HG03378 (cell line): Measurements from ENCODE around the gene TRIM72.
"Not testable (repeated sequence)": the region's sequence is repeated elsewhere in the genome, so short reads cannot be mapped to it uniquely, and the experiment has no call there.

Experiments used
- ATAC-seq: cut with Tn5 transposase; IDR thresholded peaks from one replicate; pipeline ENCODE4 v1.9.1; 2021; ENCODE audit warnings: mild to moderate bottlenecking, moderate library complexity; ENCODE audit not compliant: unreplicated experiment

Gene TRIM72

DNA sequence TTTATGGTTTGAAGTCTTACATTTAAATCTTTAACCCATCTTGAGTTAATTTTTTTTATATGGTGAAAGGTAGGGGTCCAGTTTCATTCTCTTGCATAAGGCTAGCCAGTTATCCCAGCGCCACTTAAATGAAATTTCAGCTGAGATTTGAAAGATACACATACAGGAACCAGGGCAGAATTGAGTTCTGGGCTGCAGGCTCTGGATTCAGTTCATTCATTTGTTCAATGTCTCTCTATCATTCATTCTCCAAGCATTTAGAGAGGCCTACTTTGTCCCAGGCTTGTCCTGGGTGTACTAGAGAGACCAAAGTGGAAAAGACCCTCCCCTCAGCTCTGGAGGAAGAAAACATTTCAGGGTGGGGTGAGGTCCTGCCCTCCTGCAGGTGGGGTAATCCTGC is 577 bp upstream of the TRIM72 start:
- no peak for ATAC-seq

DNA sequence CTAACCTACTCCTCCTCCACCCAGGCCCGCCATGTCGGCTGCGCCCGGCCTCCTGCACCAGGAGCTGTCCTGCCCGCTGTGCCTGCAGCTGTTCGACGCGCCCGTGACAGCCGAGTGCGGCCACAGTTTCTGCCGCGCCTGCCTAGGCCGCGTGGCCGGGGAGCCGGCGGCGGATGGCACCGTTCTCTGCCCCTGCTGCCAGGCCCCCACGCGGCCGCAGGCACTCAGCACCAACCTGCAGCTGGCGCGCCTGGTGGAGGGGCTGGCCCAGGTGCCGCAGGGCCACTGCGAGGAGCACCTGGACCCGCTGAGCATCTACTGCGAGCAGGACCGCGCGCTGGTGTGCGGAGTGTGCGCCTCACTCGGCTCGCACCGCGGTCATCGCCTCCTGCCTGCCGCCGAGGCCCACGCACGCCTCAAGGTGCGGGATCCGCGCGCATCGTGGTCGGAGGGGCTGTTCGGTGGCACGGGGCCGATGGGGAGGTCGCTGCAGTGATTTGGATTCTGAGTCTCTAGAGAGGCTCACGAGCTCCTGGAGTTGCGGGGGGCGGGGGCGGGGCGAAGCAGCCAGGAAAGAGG is 878 bp downstream of the TRIM72 start:
- no peak for ATAC-seq

DNA sequence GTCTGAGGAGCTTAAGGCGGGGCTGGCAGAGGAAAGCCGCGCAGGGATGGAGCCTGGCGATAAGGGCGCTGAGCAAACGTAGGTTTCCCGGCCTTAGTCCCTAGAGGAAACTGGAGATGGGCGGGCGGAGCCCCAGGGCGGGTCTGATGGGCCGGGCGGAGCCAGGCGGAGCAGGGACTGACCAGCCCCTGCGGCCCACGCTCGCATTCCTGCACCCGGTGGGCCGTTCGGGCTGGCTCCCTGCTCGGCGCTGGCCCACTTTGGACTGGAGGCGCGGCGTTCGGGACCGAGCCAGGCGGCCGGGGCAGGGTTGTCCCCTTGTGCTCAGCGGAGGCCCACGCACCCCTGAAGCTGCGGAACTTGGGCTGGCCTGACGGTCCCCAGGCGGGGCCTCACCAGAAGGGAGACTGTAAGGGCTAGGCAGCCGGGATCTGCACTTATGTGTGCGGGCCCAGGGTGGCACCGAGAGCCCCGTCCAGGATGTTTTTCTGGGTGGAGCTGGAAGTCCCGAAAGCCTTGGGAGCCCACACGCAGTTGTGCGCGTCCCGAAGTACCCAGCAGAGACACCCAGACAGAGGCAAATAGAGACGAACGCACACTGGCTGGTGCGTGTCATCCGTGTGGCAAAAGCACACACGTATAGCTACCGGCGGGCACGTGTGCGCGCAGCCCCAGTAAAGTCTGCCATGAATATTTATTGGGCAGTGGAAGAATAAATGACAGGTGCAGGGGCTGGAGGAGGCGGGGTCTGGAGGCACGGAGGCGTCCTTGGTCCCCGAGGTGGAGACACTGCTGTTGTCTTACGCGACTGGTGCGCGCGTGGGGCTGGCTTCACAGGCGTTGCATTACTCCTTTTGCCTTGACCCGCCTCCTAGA is 1.6 kb downstream of the TRIM72 start:
- no peak for ATAC-seq

GRCh38 chr16:31216422-31217135 is 2.7 kb downstream of the TRIM72 start, which contains the start of gene PYDC1:
PYDC1 (minus strand) TSS chr16:31217135; CDS start chr16:31217028, 107 bp downstream.
- ATAC-seq = no peak

DNA sequence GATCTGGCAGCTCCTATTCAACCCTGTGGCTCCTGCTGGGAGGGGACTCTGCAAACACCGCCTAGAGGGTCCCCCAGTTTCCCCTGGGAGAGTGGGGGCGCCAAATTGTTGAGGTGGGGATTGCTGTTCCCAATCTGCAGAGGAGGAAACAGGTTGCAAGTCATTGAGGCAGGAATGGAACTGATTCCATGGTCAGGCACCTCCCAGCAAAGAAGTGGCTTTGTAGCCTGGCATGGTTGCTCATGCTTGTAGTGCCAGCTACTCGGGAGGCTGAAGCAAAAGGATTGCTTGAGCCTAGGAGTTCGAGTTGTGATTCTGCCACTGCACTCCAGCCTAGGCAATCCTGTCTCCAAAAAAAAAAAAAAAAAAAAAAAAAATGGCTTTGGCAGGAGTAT is 3.2 kb downstream of the TRIM72 start:
- no peak for ATAC-seq

DNA sequence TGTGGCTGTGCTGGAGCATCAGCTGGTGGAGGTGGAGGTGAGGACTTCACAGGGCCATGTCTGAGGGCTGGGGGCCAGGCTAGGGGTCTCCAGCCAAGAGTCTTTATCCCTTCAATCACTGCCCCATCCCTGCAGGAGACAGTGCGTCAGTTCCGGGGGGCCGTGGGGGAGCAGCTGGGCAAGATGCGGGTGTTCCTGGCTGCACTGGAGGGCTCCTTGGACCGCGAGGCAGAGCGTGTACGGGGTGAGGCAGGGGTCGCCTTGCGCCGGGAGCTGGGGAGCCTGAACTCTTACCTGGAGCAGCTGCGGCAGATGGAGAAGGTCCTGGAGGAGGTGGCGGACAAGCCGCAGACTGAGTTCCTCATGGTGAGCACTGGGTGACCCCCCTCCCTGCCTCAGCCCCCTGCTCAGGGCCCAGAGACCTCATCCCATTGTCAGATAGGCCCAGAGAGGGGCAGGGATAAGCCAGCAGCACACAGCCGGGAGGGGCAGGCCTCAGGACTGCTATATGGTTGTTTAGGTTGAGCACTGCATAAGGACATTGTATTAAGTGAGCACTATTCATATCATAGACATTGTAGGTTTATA is 5.3 kb downstream of the TRIM72 start:
- ATAC-seq = no peak

DNA sequence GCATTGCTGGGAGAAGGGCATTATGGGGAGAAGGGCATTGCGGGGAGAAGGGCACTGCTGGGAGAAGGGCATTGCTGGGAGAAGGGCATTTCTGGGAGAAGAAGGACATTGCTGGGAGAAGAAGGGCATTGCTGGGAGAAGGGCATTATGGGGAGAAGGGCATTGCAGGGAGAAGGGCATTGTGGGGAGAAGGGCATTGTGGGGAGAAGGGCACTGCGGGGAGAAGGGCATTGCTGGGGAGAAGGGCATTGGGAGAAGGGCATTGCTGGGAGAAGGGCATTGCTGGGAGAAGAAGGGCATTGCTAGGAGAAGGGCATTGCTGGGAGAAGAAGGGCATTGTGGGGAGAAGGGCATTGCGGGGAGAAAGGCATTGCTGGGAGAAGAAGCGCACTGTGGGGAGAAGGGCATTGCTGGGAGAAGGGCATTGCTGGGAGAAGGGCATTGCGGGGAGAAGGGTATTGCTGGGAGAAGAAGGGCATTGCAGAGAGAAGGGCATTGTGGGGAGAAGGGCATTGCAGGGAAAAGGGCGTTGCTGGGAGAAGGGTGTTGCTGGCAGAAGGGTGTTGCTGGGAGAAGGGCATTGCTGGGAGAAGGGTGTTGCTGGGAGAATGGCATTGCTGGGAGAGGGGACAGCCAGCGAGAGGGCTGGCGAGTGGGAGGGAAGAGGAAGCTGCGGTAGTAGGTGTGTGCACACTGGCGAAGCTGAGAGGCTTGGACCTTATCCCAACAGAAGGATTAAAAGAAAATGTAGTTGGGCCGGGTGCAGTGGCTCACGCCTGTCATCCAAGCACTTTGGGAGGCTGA is 7.6 kb downstream of the TRIM72 start:
- no peak for ATAC-seq

GRCh38 chr16:31223044-31223443 is 9.1 kb downstream of the TRIM72 start:
- ATAC-seq = no peak

DNA sequence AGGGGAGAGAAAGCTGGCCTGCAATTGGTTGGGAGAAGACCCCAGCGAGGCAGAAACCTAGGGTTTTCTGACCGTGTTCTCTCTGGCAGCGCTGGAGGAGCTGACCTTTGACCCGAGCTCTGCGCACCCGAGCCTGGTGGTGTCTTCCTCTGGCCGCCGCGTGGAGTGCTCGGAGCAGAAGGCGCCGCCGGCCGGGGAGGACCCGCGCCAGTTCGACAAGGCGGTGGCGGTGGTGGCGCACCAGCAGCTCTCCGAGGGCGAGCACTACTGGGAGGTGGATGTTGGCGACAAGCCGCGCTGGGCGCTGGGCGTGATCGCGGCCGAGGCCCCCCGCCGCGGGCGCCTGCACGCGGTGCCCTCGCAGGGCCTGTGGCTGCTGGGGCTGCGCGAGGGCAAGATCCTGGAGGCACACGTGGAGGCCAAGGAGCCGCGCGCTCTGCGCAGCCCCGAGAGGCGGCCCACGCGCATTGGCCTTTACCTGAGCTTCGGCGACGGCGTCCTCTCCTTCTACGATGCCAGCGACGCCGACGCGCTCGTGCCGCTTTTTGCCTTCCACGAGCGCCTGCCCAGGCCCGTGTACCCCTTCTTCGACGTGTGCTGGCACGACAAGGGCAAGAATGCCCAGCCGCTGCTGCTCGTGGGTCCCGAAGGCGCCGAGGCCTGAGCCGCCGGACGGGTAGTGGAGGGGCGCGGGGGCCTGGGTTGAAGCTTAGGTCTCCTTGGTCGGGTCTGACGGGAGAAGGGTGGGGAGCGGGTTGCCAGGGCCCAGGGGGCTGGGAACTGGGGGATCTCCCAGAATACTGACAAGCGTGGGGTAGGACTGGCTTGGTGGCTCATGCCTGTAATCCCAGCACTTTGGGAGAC is 10.4 kb downstream of the TRIM72 start:
- no peak for ATAC-seq

- no peak for ATAC-seq
Measured at GRCh38 chr16:31225193-31225592, 11.3 kb downstream of the TRIM72 start.

- no peak for ATAC-seq
Measured at GRCh38 chr16:31228206-31228605, 14.3 kb downstream of the TRIM72 start.

DNA sequence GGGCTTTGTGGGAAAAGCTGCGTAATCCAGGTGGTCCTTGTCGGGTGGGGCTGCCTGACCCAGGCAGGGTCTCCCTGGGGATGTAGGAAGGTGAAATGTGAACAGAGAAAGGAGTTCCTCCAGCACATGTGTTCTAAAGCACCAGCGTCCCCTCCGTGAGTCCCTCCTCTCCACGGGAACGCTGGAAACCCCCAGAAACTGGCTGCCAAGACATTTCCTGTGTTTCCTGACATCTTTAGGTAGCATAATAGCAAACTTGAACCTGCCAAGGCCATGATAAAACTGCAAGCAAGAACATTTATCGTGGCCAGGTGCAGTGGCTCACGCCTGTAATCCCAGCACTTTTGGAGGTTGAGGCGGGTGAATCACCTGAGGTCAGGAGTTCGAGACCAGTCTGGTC is 15.6 kb downstream of the TRIM72 start:
- no peak for ATAC-seq

DNA sequence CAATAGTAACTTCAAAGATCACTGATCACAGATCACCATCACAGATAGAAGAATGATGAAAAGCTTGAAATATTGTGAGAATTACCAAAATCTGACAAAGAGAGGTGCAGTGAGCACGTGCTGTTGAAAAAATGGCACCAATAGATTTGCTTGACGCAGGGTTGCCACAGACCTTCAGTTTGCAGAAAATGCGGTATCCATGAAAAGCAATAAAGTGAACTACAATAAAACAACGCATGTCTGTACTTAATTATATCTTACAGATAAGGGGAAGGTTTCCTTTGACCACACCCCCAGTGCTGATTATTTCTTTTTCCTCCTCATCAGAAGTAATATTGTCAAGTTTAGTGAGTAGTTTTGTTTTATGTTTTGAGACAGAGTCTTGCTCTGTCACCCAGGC is 24.1 kb downstream of the TRIM72 start:
- ATAC-seq = no peak

- ATAC-seq = no peak
Measured at GRCh38 chr16:31242206-31242605, 28.3 kb downstream of the TRIM72 start.

DNA sequence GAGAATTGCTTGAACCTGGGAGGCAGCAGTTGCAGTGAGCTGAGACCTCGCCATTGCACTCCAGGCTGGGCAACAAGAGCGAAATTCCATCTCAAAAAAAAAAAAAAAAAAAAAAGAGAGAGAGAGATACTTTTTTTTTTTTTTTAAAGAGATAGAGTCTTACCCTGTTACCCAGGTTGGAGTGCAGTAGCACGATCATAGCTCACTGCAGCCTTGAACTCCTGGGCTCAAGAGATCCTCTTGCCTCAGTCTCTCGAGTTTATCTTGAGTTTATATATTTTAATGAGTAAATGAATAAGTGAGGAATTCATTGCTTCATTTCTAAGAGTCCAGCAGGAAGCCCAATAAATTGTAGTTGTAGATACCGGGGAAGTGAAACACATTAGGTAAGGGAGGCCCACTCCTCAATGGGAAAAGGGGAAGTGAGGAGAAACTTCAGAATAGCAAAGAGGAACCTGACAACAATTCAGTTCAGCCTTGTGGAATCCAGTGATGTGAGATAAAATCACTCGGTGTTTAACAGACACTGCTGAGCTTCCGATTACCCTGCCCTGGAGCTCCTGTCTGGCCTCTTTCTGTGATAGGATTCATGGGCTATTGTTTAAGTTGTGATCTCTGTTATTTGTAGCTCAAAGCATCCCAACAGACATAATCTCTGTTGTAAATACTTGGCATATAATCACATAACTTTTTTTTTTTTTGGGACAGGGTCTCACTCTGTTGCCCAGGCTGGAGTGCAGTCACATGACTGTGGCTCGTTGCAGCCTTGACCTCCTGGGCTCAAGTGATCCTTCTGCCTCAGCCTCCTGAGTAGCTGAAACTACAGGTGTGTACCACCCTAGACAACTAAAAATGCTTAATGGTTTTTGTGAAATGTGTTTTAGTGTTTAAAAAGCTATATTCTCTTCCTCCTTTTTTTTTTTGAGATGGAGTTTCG is 30.1 kb downstream of the TRIM72 start:
- no peak for ATAC-seq

DNA sequence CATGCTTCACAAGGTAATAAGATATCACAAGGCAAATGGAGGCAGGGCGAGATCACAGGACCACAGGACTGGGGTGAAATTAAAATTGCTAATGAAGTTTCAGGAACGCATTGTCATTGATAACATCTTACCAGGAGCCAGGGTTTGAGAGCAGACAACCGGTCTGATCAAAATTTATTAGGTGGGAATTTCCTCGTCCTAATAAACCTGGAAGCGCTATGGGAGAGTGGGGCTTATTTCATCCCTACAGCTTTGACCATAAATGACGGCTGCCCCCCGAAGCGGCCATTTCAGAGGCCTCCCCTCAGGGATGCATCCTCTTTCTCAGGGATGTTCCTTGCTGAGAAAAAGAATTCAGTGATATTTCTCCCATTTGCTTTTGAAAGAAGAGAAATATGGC is 31.7 kb downstream of the TRIM72 start:
- not testable (repeated sequence) for ATAC-seq

- no peak for ATAC-seq
Measured at GRCh38 chr16:31246296-31246695, 32.4 kb downstream of the TRIM72 start.

DNA sequence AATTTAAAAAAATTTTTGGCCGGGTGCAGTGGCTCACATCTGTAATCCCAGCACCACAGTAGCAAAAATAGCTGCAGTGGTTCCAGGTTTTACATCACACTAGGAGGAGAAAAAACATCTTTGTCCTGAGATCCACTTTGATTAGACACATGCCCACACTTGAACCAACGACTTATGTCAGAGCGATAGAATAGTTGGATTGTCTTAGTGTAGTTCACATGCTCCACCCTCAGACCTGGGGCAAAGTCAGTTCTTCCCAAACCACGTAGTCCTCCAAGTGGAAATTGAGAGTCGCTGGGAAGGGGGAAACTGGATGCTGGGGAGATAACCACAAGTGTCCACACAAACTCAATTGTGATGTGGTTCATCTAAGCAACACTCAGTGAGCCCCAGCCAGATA is 34.4 kb downstream of the TRIM72 start:
- ATAC-seq = no peak
